Activated naive CD4-positive, alpha-beta T cell treated with anti-CD3 and anti-CD28 coated beads, Interleukin-2, amount 10 ng/mL, durations not matched to agents 5 hours and 36 hours (primary cell): ENCODE results near the gene TIGD7. TPM values are rescaled to one million over a fixed set of nuclear protein-coding genes. Genes with fewer than 3 reads are reported as not detected.

Experiments
- total RNA-seq, 2 experiments: library from RNA; stranded (reverse); gene quantifications; one replicate each; pipeline ENCODE4 v1.2.3, GENCODE V29; 2021

Gene TIGD7
- 1 to 10 TPM; 5.0 to 5.3 TPM for total RNA-seq

GRCh38 chr16:3305109-3306068 lies at the start of gene TIGD7, which contains the start of gene ZNF75A:
TIGD7 (minus strand) TSS chr16:3305430; CDS start chr16:3300614, 4,816 bp downstream.
ZNF75A (plus strand) TSS chr16:3305497; CDS start chr16:3308429, 2,932 bp downstream.

GRCh38 chr16:3282730-3283542 lies 22.3 kb downstream of the TIGD7 start, which contains the start of gene ZNF263:
ZNF263 (plus strand) TSS chr16:3283491; CDS start chr16:3283819, 328 bp downstream.

GRCh38 chr16:3256146-3256865 lies 48.9 kb downstream of the TIGD7 start, which contains the start of gene MEFV:
MEFV (minus strand) TSS chr16:3256633; CDS start chr16:3256587, 46 bp downstream.

Other genes starting within 250 kb of the TIGD7 start
- gene IL32, start 239.8 kb downstream of the TIGD7 start, total RNA-seq = 1,000 to 10,000 TPM; 2,121 to 2,176 TPM
- under 1 TPM; 0.24 to 0.28 TPM for gene ZSCAN10, start 206.1 kb downstream of the TIGD7 start, total RNA-seq
- not detected for gene ZNF205, start 192.8 kb downstream of the TIGD7 start, total RNA-seq
- 1 to 10 TPM; 9.7 to 9.8 TPM for gene ZNF213, start 170.4 kb downstream of the TIGD7 start, total RNA-seq
- gene OR1F1, start 117.2 kb downstream of the TIGD7 start, total RNA-seq = not detected
- 10 to 100 TPM; 13.4 to 13.7 TPM for gene ZNF200, start 70.3 kb downstream of the TIGD7 start, total RNA-seq
- gene MEFV, start 48.8 kb downstream of the TIGD7 start, total RNA-seq = under 1 TPM; 0.51 to 0.81 TPM
- 10 to 100 TPM; 23.7 to 27.2 TPM for gene ZNF263, start 21.9 kb downstream of the TIGD7 start, total RNA-seq
- 10 to 100 TPM; 44.3 to 47.9 TPM for gene ZNF75A, start 67 bp upstream of the TIGD7 start, total RNA-seq
- gene OR2C1, start 50.5 kb upstream of the TIGD7 start, total RNA-seq = not detected
- 10 to 100 TPM; 18.8 to 23.3 TPM for gene ZSCAN32, start 95.6 kb upstream of the TIGD7 start, total RNA-seq
- 10 to 100 TPM; 13.1 to 14.3 TPM for gene ZNF174, start 95.8 kb upstream of the TIGD7 start, total RNA-seq
- 1 to 10 TPM; 2.4 to 2.5 TPM for gene ZNF597, start 138.1 kb upstream of the TIGD7 start, total RNA-seq
- gene NAA60, start 138.2 kb upstream of the TIGD7 start, total RNA-seq = 10 to 100 TPM; 45.1 to 50.2 TPM
- not detected for gene C16orf90, start 190.1 kb upstream of the TIGD7 start, total RNA-seq
- 10 to 100 TPM; 33.4 to 37.5 TPM for gene CLUAP1, start 195.6 kb upstream of the TIGD7 start, total RNA-seq